ENCODE data around the gene NSD1. TPM values are rescaled to one million over a fixed set of nuclear protein-coding genes. Genes with fewer than 3 reads are reported as not detected.

NSD1 gene
- polyA plus RNA-seq, 1 donor (not counting 4 experiments of a cell fraction or from before 2014, with no cell fraction given): 13.6 TPM

GRCh38 chr5:177195307-177195952 is 61.9 kb downstream of the NSD1 start:
- H3K36me3 ChIP-seq (ENCODE audit: control insufficient read depth in 2 of 2, extremely low read depth in 1 of 2, insufficient read depth in 2 of 2, low read length in 2 of 2): peaks cover 0 to 7% of the 10 kb centered on the region in 2 experiments
- peaks cover 11% of the 10 kb centered on the region for H3K4me1 ChIP-seq (ENCODE audit: control insufficient read depth, extremely low read depth, insufficient read depth, low read length)
- H3K4me3 ChIP-seq (ENCODE audit: control insufficient read depth in 2 of 3, extremely low read depth in 1 of 3, insufficient read depth in 2 of 3, low read depth in 1 of 3, low read length in 3 of 3): no peak overlapping the region
- dilution Hi-C loops (cut with MboI; ENCODE audit: extremely low pct_ligation_motif_present, low sequenced_read_pairs): no loop called here
- H3K27ac ChIP-seq (ENCODE audit: control insufficient read depth, insufficient read depth, low read length): no peak overlapping the region
- no peak overlapping the region for H3K4me2 ChIP-seq (ENCODE audit: control insufficient read depth, extremely low read depth, insufficient read depth, low read depth, low read length)
- FAIRE-seq (no peak), DNase-seq (ENCODE audit: low read depth, low spot score) (no peak)
- H3K79me2 ChIP-seq (ENCODE audit: control insufficient read depth, insufficient read depth, low read length): peaks cover 6% of the 10 kb centered on the region
- no peaks in the 10 kb centered on the region for H3K9me3 ChIP-seq (ENCODE audit: control insufficient read depth, low read depth, low read length)
- H4K20me1 ChIP-seq (ENCODE audit: control insufficient read depth, extremely low read depth, insufficient read depth, low read length): no peaks in the 10 kb centered on the region
- H2AFZ ChIP-seq (ENCODE audit: control insufficient read depth, low read length): no peak overlapping the region
- no peak for TF ChIP-seq CTCF (optimal IDR thresholded peaks at IDR 0.05 in 1 of 3, IDR thresholded peaks at IDR 0.05 in 1 of 3, conservative IDR thresholded peaks at IDR 0.05 in 1 of 3; ENCODE audit: extremely low read depth in 1 of 3, insufficient read depth in 2 of 3, low read length in 3 of 3)
- H3K27me3 ChIP-seq (ENCODE audit: control insufficient read depth, extremely low read depth, insufficient read depth, low read length): no peaks in the 10 kb centered on the region
- H3K9me1 ChIP-seq (ENCODE audit: control insufficient read depth, extremely low read depth, insufficient read depth, low read length): no peaks in the 10 kb centered on the region
- no peak overlapping the region for H3K9ac ChIP-seq (ENCODE audit: control insufficient read depth, extremely low read depth, insufficient read depth, low read length)

GRCh38 chr5:177198738-177199137 is 65.2 kb downstream of the NSD1 start:
- DNase-seq (ENCODE audit: low read depth, low spot score): no peak
- Histone ChIP-seq H2AFZ (ENCODE audit: control insufficient read depth, low read length) (no peak overlapping the region), H3K9me1 (ENCODE audit: control insufficient read depth, extremely low read depth, insufficient read depth, low read length) (no peaks in the 10 kb centered on the region), H3K4me2 (ENCODE audit: control insufficient read depth, extremely low read depth, insufficient read depth, low read depth, low read length) (no peak overlapping the region), H3K27me3 (ENCODE audit: control insufficient read depth, extremely low read depth, insufficient read depth, low read length) (no peaks in the 10 kb centered on the region), H3K27ac (ENCODE audit: control insufficient read depth, insufficient read depth, low read length) (no peak overlapping the region), H4K20me1 (ENCODE audit: control insufficient read depth, extremely low read depth, insufficient read depth, low read length) (no peaks in the 10 kb centered on the region), H3K36me3 (ENCODE audit: control insufficient read depth in 2 of 2, extremely low read depth in 1 of 2, insufficient read depth in 2 of 2, low read length in 2 of 2) (peaks cover 1 to 4% of the 10 kb centered on the region in 2 experiments), H3K4me1 (ENCODE audit: control insufficient read depth, extremely low read depth, insufficient read depth, low read length) (peaks cover 11% of the 10 kb centered on the region), H3K9ac (ENCODE audit: control insufficient read depth, extremely low read depth, insufficient read depth, low read length) (no peak overlapping the region), H3K4me3 (ENCODE audit: control insufficient read depth in 2 of 3, extremely low read depth in 1 of 3, insufficient read depth in 2 of 3, low read depth in 1 of 3, low read length in 3 of 3) (no peak overlapping the region), H3K9me3 (ENCODE audit: control insufficient read depth, low read depth, low read length) (no peaks in the 10 kb centered on the region), H3K79me2 (ENCODE audit: control insufficient read depth, insufficient read depth, low read length) (peaks cover 6% of the 10 kb centered on the region)
- dilution Hi-C loops (cut with MboI; ENCODE audit: extremely low pct_ligation_motif_present, low sequenced_read_pairs): no loop called here
- TF ChIP-seq EZH2 (IDR thresholded peaks at IDR 0.05; ENCODE audit: low read length) (no peak), CTCF (optimal IDR thresholded peaks at IDR 0.05 in 1 of 3, IDR thresholded peaks at IDR 0.05 in 1 of 3, conservative IDR thresholded peaks at IDR 0.05 in 1 of 3; ENCODE audit: extremely low read depth in 1 of 3, insufficient read depth in 2 of 3, low read length in 3 of 3) (no peak)
- FAIRE-seq: no peak

All from keratinocyte (primary cell).